ENCODE results near the gene MFAP5. TPM values are rescaled to one million over a fixed set of nuclear protein-coding genes. Genes with fewer than 3 reads are reported as not detected.

MFAP5 gene
- total RNA-seq, 2 donors from 2014 or later = 4.6 to 12.1 TPM

- Histone ChIP-seq H3K9me3 (no peaks in the 10 kb centered on the region), H3K9ac (ENCODE audit: low read depth in 2 of 2, low read length in 2 of 2) (no peak within 1 kb of the TSS), H3K27ac (no peak within 1 kb of the TSS), H3K4me3 (no peak within 1 kb of the TSS), H3K36me3 (no peaks in the 10 kb centered on the region), H3K4me1 (no peaks in the 10 kb centered on the region), H3K27me3 (no peaks in the 10 kb centered on the region)
- TF ChIP-seq, protein P1, sequence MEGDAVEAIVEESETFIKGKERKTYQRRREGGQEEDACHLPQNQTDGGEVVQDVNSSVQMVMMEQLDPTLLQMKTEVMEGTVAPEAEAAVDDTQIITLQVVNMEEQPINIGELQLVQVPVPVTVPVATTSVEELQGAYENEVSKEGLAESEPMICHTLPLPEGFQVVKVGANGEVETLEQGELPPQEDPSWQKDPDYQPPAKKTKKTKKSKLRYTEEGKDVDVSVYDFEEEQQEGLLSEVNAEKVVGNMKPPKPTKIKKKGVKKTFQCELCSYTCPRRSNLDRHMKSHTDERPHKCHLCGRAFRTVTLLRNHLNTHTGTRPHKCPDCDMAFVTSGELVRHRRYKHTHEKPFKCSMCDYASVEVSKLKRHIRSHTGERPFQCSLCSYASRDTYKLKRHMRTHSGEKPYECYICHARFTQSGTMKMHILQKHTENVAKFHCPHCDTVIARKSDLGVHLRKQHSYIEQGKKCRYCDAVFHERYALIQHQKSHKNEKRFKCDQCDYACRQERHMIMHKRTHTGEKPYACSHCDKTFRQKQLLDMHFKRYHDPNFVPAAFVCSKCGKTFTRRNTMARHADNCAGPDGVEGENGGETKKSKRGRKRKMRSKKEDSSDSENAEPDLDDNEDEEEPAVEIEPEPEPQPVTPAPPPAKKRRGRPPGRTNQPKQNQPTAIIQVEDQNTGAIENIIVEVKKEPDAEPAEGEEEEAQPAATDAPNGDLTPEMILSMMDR (IDR thresholded peaks at IDR 0.05) = no peak
- DNase-seq = no peak
- intact Hi-C loops (cut with DNase I) = no loop called here
Measured at GRCh38 chr12:8612629-8613028, 50.0 kb downstream of the MFAP5 start, which contains the start of gene AICDA. AICDA (minus strand) TSS chr12:8612859; CDS start chr12:8612767, 92 bp downstream.

DNA sequence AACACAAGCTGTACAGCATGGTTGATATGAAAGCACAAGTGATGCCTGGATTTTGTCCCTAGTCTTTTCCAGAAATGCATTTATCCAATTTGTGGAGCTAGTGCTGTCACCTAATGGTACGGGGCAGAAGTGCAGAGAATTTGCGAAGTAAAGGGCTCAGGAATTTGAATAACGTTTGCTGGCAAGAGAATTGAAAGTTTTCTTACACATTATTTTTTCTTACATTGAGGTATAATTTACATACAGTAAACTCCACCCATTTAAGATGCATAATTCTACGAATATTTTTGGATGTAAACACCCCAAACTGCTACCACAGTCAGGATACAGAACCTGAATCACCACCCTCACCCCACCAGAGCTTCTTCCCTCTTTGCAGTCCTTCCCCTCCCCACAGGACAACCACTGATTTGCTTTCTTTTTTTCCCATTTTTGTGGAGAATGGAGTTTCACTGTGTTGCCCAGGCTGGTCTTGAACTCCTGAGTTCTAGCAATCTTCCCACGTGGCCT, 53.5 kb downstream of the MFAP5 start:
- no peaks in the 10 kb centered on the region for H3K36me3 ChIP-seq
- H3K27ac ChIP-seq = no peak overlapping the region
- H3K9me3 ChIP-seq = no peaks in the 10 kb centered on the region
- no peak overlapping the region for H3K9ac ChIP-seq (ENCODE audit: low read depth in 2 of 2, low read length in 2 of 2)
- H3K27me3 ChIP-seq = no peaks in the 10 kb centered on the region
- no peaks in the 10 kb centered on the region for H3K4me1 ChIP-seq
- no peak for DNase-seq
- TF ChIP-seq, protein P1 (IDR thresholded peaks at IDR 0.05) = peak; percentile 28
- no peak overlapping the region for H3K4me3 ChIP-seq
- intact Hi-C loops (cut with DNase I) = loop anchor here (10.0 kb wide), 1 partner anchor 64 kb away; the partner anchor contains the start of gene CLEC4E

- no peak overlapping the region for H3K4me3 ChIP-seq
- H3K36me3 ChIP-seq = no peaks in the 10 kb centered on the region
- TF ChIP-seq, protein P1 (IDR thresholded peaks at IDR 0.05) = no peak
- H3K9me3 ChIP-seq = no peaks in the 10 kb centered on the region
- intact Hi-C loops (cut with DNase I) = loop anchor here (10.0 kb wide), 1 partner anchor 62 kb away; the partner anchor contains the start of gene CLEC4E
- H3K27me3 ChIP-seq = no peaks in the 10 kb centered on the region
- no peaks in the 10 kb centered on the region for H3K4me1 ChIP-seq
- no peak for DNase-seq
- no peak overlapping the region for H3K9ac ChIP-seq (ENCODE audit: low read depth in 2 of 2, low read length in 2 of 2)
- H3K27ac ChIP-seq = no peak overlapping the region
Measured at GRCh38 chr12:8606890-8607289, 55.7 kb downstream of the MFAP5 start.

DNA sequence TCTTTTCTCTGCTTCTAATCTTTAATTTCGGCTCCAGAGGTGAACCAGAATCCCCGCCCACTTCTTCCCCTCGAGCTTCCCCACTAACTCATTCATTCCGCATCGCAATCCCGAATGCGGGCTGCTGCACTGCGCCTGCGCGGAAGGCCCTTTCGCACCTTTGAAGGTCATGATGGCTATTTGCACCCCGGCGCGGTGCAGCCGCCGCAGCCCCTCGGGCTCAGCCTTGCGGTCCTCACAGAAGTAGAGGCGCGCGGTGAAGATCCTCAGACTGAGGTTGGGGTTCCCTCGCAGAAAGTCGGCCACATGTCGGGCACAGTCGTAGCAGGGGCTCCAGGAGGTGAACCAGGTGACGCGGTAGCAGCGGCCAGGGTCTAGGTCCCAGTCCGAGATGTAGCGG, 57.6 kb downstream of the MFAP5 start:
- no peak overlapping the region for H3K9ac ChIP-seq (ENCODE audit: low read depth in 2 of 2, low read length in 2 of 2)
- H3K36me3 ChIP-seq = no peaks in the 10 kb centered on the region
- no peaks in the 10 kb centered on the region for H3K9me3 ChIP-seq
- intact Hi-C loops (cut with DNase I) = loop anchor here (10.0 kb wide), 1 partner anchor 60 kb away; the partner anchor contains the start of gene CLEC4E
- H3K27me3 ChIP-seq = no peaks in the 10 kb centered on the region
- no peak overlapping the region for H3K27ac ChIP-seq
- no peak overlapping the region for H3K4me3 ChIP-seq
- no peaks in the 10 kb centered on the region for H3K4me1 ChIP-seq
- TF ChIP-seq, protein P1 (IDR thresholded peaks at IDR 0.05) = no peak
- DNase-seq = no peak

DNA sequence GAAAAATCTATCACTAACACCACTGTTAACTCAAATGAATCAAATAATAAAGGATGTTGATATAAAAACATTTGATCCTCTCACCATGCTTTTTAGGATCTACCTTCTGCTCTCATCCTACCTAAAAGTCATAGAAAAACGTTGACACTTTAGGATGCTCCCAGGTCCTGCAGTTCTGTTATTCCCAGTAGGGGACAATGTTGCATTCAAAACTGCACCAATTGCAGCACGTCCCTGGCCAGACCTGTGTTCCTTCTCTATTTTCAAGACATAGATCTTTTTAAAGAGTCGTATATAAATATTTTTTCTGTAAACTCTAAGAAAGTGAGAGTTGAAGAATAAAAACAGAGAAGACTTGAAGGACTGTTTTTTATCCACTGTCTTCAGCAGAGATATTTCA, 58.8 kb downstream of the MFAP5 start:
- intact Hi-C loops (cut with DNase I) = loop anchor here (10.0 kb wide), 1 partner anchor 59 kb away; the partner anchor contains the start of gene CLEC4E
- Histone ChIP-seq H3K36me3 (no peaks in the 10 kb centered on the region), H3K27ac (no peak overlapping the region), H3K4me1 (no peaks in the 10 kb centered on the region), H3K4me3 (no peak overlapping the region), H3K27me3 (no peaks in the 10 kb centered on the region), H3K9ac (ENCODE audit: low read depth in 2 of 2, low read length in 2 of 2) (no peak overlapping the region), H3K9me3 (no peaks in the 10 kb centered on the region)
- TF ChIP-seq, protein P1 (IDR thresholded peaks at IDR 0.05) = no peak
- no peak for DNase-seq
